Keratinocyte (primary cell): ENCODE data around the gene PPARGC1A.

ENCODE experiments used
- EZH2 ChIP-seq: IDR thresholded peaks from one replicate; pipeline ENCODE4 v1.6.1; 2012; ENCODE audit warnings: inconsistent platforms, mild to moderate bottlenecking, low read length, moderate library complexity
- TF ChIP-seq, protein P1 (sequence below), 3 experiments: IDR thresholded peaks in 1 of 3; conservative IDR thresholded peaks in 1 of 3; optimal IDR thresholded peaks in 1 of 3; 2 replicates in 2 of 3; 3 replicates in 1 of 3; pipeline versions ENCODE3 to v1.5.1; 2011; ENCODE audit warnings: low read length in 3 of 3, mild to moderate bottlenecking in 3 of 3, moderate library complexity in 2 of 3, control low read depth in 1 of 3, inconsistent platforms in 1 of 3; ENCODE audit not compliant: insufficient read depth in 2 of 3; ENCODE audit errors: extremely low read depth in 1 of 3

GRCh38 chr4:23915459-23916132, 25.7 kb upstream of the PPARGC1A start:
- TF ChIP-seq, protein P1, sequence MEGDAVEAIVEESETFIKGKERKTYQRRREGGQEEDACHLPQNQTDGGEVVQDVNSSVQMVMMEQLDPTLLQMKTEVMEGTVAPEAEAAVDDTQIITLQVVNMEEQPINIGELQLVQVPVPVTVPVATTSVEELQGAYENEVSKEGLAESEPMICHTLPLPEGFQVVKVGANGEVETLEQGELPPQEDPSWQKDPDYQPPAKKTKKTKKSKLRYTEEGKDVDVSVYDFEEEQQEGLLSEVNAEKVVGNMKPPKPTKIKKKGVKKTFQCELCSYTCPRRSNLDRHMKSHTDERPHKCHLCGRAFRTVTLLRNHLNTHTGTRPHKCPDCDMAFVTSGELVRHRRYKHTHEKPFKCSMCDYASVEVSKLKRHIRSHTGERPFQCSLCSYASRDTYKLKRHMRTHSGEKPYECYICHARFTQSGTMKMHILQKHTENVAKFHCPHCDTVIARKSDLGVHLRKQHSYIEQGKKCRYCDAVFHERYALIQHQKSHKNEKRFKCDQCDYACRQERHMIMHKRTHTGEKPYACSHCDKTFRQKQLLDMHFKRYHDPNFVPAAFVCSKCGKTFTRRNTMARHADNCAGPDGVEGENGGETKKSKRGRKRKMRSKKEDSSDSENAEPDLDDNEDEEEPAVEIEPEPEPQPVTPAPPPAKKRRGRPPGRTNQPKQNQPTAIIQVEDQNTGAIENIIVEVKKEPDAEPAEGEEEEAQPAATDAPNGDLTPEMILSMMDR (optimal IDR thresholded peaks at IDR 0.05 in 1 of 3, IDR thresholded peaks at IDR 0.05 in 1 of 3, conservative IDR thresholded peaks at IDR 0.05 in 1 of 3; ENCODE audit: extremely low read depth in 1 of 3, insufficient read depth in 2 of 3, low read length in 3 of 3), result no peak
- TF ChIP-seq EZH2, result no peak
